Fibroblast of mammary gland (primary cell): ENCODE measurements around the gene FUT8.

Experiments used
- DNase-seq: peaks from one replicate; pipeline ENCODE4 v3.0.0-alpha.2; 2010; ENCODE audit warnings: low read depth
- H3K4me3 ChIP-seq: 2 replicates; pipeline ENCODE4 v1.5.1; 2011; ENCODE audit warnings: low read depth, mild to moderate bottlenecking, low read length, moderate library complexity; ENCODE audit not compliant: control insufficient read depth
- TF ChIP-seq, protein P1 (sequence below): conservative IDR thresholded peaks from 2 replicates; pipeline ENCODE4 v1.5.1; 2011; ENCODE audit warnings: low read depth, low read length, inconsistent platforms; ENCODE audit not compliant: control insufficient read depth, insufficient read depth

FUT8 gene

DNA sequence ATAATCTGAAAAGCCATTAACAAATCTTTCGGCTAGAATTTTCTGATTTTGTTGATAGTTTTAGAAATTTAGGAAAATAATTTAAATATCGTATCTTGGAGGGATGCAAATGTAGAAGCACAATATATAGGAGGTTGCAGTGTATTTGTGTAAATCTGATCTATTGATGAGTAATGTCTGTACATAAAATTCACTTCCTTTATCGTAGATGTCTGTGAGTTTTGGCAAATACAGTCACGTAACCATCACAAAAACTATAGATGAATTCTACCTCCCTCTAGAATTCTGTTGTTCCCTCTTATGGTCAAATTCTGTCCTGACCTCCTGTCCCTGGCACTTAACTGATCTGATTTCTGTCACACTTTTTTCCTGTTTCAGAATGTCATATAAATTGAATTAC, 151.8 kb downstream of the FUT8 start:
- no peak for DNase-seq
- H3K4me3 ChIP-seq, result no peak overlapping the region
- TF ChIP-seq, protein P1, sequence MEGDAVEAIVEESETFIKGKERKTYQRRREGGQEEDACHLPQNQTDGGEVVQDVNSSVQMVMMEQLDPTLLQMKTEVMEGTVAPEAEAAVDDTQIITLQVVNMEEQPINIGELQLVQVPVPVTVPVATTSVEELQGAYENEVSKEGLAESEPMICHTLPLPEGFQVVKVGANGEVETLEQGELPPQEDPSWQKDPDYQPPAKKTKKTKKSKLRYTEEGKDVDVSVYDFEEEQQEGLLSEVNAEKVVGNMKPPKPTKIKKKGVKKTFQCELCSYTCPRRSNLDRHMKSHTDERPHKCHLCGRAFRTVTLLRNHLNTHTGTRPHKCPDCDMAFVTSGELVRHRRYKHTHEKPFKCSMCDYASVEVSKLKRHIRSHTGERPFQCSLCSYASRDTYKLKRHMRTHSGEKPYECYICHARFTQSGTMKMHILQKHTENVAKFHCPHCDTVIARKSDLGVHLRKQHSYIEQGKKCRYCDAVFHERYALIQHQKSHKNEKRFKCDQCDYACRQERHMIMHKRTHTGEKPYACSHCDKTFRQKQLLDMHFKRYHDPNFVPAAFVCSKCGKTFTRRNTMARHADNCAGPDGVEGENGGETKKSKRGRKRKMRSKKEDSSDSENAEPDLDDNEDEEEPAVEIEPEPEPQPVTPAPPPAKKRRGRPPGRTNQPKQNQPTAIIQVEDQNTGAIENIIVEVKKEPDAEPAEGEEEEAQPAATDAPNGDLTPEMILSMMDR, result no peak

DNA sequence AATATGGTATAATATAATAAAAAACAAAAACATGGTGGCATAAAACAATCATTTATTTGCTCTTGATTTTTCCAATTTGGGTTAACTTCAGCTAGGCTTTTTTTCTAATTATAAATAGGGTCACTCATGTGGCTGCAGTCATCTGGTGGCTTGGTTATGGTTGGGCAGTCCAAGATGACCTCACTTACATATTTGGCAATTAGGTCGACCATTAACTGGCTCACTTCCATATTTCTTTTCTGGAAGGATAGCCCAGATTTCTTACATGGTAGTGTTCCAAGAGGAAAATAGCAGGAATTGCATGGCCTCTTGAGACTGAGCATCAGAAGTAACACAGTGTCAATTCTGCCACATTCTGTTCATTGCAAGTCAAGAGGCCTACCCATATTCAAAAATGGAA, 153.4 kb downstream of the FUT8 start:
- DNase-seq, result peak; percentile 75
- no peak overlapping the region for H3K4me3 ChIP-seq
- TF ChIP-seq, protein P1, result no peak

DNA sequence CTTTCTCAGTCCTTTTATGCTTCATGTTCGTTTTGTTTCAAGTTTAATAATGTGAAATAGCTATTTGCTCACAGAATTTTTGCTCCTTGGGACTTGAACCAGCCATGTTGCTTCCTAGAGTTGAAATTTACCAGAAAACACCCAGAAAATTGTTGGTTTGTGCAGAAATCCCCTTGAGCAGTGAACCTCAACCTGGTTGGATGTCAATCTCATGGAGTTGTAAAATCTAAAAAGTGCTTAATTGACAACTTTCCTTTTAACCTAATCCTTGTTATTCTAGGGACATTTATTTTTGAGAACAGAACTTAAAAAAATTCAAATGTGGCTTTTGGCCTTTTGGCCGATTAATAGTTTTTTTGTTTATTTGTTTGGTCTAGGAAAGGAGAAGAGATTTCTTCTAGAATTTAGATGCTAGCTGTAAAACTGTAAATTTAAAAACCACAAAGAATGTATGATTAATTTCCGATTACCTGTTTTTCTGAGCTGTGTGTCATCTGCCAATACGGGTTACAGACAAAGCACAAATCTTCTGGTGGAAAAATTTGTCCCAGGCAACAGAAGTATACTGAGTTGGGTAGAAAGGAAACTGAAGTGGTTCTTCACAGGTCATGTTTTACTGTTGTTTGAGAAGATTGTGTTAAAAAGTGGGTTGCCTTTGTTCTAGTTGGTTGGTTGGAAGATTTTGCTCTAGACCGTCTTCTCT, 154.4 kb downstream of the FUT8 start:
- no peak for DNase-seq
- TF ChIP-seq, protein P1, result no peak
- H3K4me3 ChIP-seq, result no peak overlapping the region

DNA sequence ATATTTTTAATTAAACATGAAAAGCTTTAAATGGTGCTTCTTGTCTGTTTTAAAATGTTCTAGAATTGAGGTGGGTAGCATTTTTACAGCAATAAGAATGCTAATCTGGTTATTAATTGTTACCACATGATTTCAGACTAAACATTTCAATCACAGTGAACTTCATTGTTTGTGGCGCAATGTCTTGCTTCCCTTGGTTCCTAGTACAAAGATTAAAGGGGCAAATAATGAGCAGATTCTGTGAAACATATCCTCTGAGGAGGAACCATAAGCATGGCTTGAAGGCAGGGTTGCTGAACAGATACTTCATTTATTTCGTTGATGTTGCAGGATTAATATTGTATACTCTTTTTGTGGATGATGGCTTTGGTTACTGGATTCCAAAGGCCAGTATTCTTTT, 162.1 kb downstream of the FUT8 start:
- H3K4me3 ChIP-seq, result no peak overlapping the region
- TF ChIP-seq, protein P1, result no peak
- DNase-seq, result no peak

DNA sequence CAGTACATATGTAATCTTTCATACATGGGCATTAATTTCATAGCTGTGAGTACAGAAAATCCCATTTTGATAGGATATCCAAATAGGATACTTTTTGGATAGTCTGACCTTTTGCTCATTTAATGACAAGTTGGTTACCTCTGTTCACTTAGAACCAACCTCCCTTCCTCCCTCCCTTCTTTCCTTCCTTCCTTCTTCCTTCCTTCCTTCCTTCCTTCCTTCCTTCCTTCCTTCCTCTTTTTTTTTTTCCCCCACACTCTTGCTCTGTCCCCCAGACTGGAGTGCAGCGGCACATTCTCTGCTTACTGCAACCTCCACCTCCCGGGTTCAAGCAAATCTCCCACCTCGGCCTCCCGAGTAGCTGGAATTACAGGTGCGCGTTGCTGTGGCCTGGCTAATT, 162.9 kb downstream of the FUT8 start:
- no peak overlapping the region for H3K4me3 ChIP-seq
- TF ChIP-seq, protein P1, result no peak
- no peak for DNase-seq

DNA sequence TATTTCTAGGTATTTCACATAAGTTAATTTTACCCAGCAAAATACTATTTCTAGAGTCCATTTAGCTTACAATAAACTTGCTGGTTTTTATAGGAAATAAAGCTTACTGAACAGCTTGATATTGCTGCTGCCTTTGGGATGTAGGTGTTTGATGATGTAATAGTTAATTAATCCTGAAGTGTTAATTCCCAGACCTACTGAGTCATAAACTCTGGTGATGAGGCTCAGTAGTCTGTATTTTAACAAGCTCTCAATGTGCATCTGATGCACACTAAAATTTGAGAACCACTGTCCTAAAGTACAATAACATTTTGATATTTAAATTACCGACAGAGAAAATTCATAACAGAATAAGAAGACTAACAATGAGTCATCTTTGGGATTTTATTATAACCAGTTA, 168.4 kb downstream of the FUT8 start:
- no peak for DNase-seq
- TF ChIP-seq, protein P1, result no peak
- H3K4me3 ChIP-seq, result no peak overlapping the region

DNA sequence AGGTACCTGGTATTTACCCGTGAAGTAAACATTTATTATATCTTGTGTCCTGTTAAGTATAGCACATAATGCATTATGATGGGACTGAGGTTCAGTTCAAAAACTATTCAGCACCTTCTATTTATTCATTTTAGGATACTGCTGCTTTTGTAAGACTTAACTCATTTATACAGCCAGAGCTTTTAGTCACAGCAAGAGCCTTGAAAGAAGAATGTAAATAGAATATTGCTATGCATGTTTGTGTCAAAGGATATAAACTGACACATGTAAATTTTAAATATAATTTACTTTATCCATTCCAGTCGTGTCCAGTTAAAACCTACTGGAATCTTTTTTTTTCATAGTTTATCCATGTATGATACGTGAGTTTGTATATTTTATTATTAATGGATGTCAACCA, 168.8 kb downstream of the FUT8 start:
- no peak for DNase-seq
- no peak overlapping the region for H3K4me3 ChIP-seq
- TF ChIP-seq, protein P1, result no peak
